GM12874 (cell line): ENCODE measurements around the gene ADAMTS3.

Experiments used
- CTCF ChIP-seq: IDR thresholded peaks from 2 replicates; pipeline ENCODE4 v1.5.1; 2011; ENCODE audit warnings: low read depth, mild to moderate bottlenecking, control low read depth, low read length, moderate library complexity; ENCODE audit not compliant: insufficient read depth

Gene ADAMTS3

DNA sequence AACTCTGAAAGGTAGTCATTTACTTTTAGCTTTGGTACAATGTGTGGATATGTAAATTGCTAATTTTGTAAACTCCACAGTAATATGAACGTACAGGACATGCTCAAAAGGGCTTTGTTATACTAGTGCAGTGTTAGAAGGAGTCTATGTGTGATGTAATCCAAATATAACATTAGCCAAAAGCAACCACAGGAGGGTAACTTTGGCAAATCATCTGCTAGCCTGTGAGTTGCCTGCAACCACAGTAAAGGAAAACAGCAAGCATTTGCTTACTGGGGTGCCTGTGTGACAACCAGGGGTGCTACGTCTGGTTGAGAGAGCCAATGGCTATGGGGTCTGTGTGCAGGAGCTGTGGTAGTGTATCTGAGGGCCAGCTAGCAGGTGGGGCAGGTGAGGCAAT, 245.8 kb downstream of the ADAMTS3 start:
- TF ChIP-seq CTCF: no peak

GRCh38 chr4:72320223-72320948, 248.6 kb downstream of the ADAMTS3 start:
- TF ChIP-seq CTCF: no peak

- no peak for TF ChIP-seq CTCF
Observed at GRCh38 chr4:72319601-72320021, 249.4 kb downstream of the ADAMTS3 start.

- TF ChIP-seq CTCF: no peak
Observed at GRCh38 chr4:72318421-72319170, 250.4 kb downstream of the ADAMTS3 start.

GRCh38 chr4:72314869-72315268, 254.2 kb downstream of the ADAMTS3 start:
- TF ChIP-seq CTCF: no peak

- TF ChIP-seq CTCF: no peak
Observed at GRCh38 chr4:72313121-72313520, 255.9 kb downstream of the ADAMTS3 start.

GRCh38 chr4:72312032-72312650, 256.9 kb downstream of the ADAMTS3 start:
- no peak for TF ChIP-seq CTCF
